Fibroblast of mammary gland (primary cell): ENCODE data around the gene KCNK7.

Source experiments
- DNase-seq: peaks from one replicate; pipeline ENCODE4 v3.0.0-alpha.2; 2010; ENCODE audit warnings: low read depth
- H3K4me3 ChIP-seq: 2 replicates; pipeline ENCODE4 v1.5.1; 2011; ENCODE audit warnings: low read depth, mild to moderate bottlenecking, low read length, moderate library complexity; ENCODE audit not compliant: control insufficient read depth
- CTCF ChIP-seq: conservative IDR thresholded peaks from 2 replicates; pipeline ENCODE4 v1.5.1; 2011; ENCODE audit warnings: low read depth, low read length, inconsistent platforms; ENCODE audit not compliant: control insufficient read depth, insufficient read depth

KCNK7 gene

GRCh38 chr11:65583589-65583988, 12.0 kb downstream of the KCNK7 start:
- H3K4me3 ChIP-seq, result no peak overlapping the region
- no peak for DNase-seq
- no peak for TF ChIP-seq CTCF

GRCh38 chr11:65581928-65582327, 13.7 kb downstream of the KCNK7 start:
- no peak for DNase-seq
- no peak for TF ChIP-seq CTCF
- no peak overlapping the region for H3K4me3 ChIP-seq

- no peak for TF ChIP-seq CTCF
- H3K4me3 ChIP-seq, result no peak overlapping the region
- DNase-seq, result no peak
These were observed 14.8 kb downstream of the KCNK7 start for GRCh38 chr11:65580756-65581155.

GRCh38 chr11:65580031-65580692, 15.4 kb downstream of the KCNK7 start:
- no peak for TF ChIP-seq CTCF
- DNase-seq, result no peak
- H3K4me3 ChIP-seq, result no peak overlapping the region

GRCh38 chr11:65579291-65579690, 16.3 kb downstream of the KCNK7 start:
- DNase-seq, result no peak
- no peak overlapping the region for H3K4me3 ChIP-seq
- no peak for TF ChIP-seq CTCF

- TF ChIP-seq CTCF, result no peak
- no peak overlapping the region for H3K4me3 ChIP-seq
- DNase-seq, result no peak
These were observed 16.9 kb downstream of the KCNK7 start for GRCh38 chr11:65578667-65579066.

GRCh38 chr11:65578134-65578533, 17.5 kb downstream of the KCNK7 start:
- DNase-seq, result no peak
- no peak overlapping the region for H3K4me3 ChIP-seq
- TF ChIP-seq CTCF, result no peak
